Upper lobe of right lung (tissue), 1 donor: ENCODE measurements around the gene MOV10. TPM values are rescaled to one million over a fixed set of nuclear protein-coding genes. Genes with fewer than 3 reads are reported as not detected.

Experiments used
- ATAC-seq: fragments of 200-7000 bp; cut with Tn5 transposase; one replicate; pipeline ENCODE4 v1.9.1; 2020; ENCODE audit warnings: mild to moderate bottlenecking, moderate library complexity
- DNase-seq: peaks from one replicate; pipeline ENCODE4 v3.0.0-alpha.2; 2020
- H3K27ac ChIP-seq: fragments of 200-600 bp; one replicate; pipeline ENCODE4 v1.8.0; 2022
- H3K27me3 ChIP-seq: fragments of 200-600 bp; one replicate; pipeline ENCODE4 v1.8.0; 2022; ENCODE audit warnings: mild to moderate bottlenecking
- H3K36me3 ChIP-seq: fragments of 200-600 bp; one replicate; pipeline ENCODE4 v1.8.0; 2022
- H3K4me1 ChIP-seq: fragments of 200-600 bp; one replicate; pipeline ENCODE4 v1.8.0; 2022
- H3K4me3 ChIP-seq: fragments of 200-600 bp; one replicate; pipeline ENCODE4 v1.8.0; 2022; ENCODE audit warnings: mild to moderate bottlenecking
- H3K9me3 ChIP-seq: fragments of 200-600 bp; one replicate; pipeline ENCODE4 v1.8.0; 2022
- intact Hi-C: fragments of 100-400 bp; cut with DNase I; formaldehyde crosslinking; loops from one replicate; pipeline ENCODE4 v1.11.0; 2022
- long read RNA-seq: library from polyadenylated mRNA; unstranded; transcript quantifications from one replicate; pipeline ENCODE4 v2.0.0, GENCODE V29; 2021
- total RNA-seq: library from RNA; stranded (reverse); fragmentation: NEBNext Ultra II Directional; extraction: Animal tissue kit (Norgen Biotek cat#: 25700); gene quantifications from one replicate; pipeline ENCODE4 v1.2.1, GENCODE V29; 2021
- TF ChIP-seq, protein P1 (sequence below): fragments of 200-600 bp; IDR thresholded peaks from one replicate; pipeline ENCODE4 v1.8.0; 2022; ENCODE audit warnings: antibody characterized with exemption
- donor health status: DM: no; HTN: yes; CAD: no; lungs with severe emphysema.

Gene MOV10, protein sequence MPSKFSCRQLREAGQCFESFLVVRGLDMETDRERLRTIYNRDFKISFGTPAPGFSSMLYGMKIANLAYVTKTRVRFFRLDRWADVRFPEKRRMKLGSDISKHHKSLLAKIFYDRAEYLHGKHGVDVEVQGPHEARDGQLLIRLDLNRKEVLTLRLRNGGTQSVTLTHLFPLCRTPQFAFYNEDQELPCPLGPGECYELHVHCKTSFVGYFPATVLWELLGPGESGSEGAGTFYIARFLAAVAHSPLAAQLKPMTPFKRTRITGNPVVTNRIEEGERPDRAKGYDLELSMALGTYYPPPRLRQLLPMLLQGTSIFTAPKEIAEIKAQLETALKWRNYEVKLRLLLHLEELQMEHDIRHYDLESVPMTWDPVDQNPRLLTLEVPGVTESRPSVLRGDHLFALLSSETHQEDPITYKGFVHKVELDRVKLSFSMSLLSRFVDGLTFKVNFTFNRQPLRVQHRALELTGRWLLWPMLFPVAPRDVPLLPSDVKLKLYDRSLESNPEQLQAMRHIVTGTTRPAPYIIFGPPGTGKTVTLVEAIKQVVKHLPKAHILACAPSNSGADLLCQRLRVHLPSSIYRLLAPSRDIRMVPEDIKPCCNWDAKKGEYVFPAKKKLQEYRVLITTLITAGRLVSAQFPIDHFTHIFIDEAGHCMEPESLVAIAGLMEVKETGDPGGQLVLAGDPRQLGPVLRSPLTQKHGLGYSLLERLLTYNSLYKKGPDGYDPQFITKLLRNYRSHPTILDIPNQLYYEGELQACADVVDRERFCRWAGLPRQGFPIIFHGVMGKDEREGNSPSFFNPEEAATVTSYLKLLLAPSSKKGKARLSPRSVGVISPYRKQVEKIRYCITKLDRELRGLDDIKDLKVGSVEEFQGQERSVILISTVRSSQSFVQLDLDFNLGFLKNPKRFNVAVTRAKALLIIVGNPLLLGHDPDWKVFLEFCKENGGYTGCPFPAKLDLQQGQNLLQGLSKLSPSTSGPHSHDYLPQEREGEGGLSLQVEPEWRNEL
- 62.8 TPM for total RNA-seq
- long read RNA-seq, transcript MOV10-201 (20 exons, 3,383 nt) = minor isoform, 11 of 80 reads
- long read RNA-seq, transcript MOV10-203 (21 exons, 3,552 nt) = major isoform, 20 of 80 reads
- long read RNA-seq, partial matches to known transcripts = 22 of 80 reads
- long read RNA-seq, other reads (novel, unspliced or antisense) = 24 of 80 reads

DNA sequence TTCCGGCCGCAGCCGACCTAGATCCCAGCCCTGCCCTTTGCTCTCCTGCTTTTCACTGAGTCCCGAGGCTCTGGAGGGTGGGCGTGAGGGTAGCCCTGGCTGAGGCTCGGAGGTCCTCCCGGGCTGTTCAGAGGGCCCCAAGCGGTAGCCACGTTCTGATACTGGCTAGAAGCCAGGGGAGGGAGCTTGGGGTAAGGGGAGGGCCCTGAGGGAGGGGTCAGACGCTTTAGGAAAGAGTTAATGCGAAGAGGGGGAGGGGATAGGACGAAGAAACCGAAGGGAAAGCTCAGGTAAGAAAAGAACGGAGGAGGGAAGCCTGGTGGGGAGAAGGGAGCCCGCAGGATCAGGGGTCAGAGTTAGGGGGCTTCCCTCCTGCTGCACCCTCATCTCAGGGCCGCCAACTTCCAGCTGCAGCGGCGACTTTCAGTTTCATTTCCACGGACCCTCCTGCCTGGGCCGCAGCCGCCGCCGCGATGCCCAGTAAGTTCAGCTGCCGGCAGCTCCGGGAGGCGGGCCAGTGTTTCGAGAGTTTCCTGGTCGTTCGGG lies at the start of gene MOV10:
Gene MOV10 (plus strand): TSS at position 220 of the 546 bp plus-strand sequence. CDS start 254 bp downstream, at position 474.
- Histone ChIP-seq H3K9me3 (no peaks in the 10 kb centered on the region), H3K4me3 (peak within 1 kb of the TSS; percentile 94), H3K4me1 (peaks cover 19% of the 10 kb centered on the region), H3K27ac (peak within 1 kb of the TSS; percentile 92), H3K36me3 (peaks cover 24% of the 10 kb centered on the region), H3K27me3 (no peaks in the 10 kb centered on the region)
- TF ChIP-seq, protein P1, sequence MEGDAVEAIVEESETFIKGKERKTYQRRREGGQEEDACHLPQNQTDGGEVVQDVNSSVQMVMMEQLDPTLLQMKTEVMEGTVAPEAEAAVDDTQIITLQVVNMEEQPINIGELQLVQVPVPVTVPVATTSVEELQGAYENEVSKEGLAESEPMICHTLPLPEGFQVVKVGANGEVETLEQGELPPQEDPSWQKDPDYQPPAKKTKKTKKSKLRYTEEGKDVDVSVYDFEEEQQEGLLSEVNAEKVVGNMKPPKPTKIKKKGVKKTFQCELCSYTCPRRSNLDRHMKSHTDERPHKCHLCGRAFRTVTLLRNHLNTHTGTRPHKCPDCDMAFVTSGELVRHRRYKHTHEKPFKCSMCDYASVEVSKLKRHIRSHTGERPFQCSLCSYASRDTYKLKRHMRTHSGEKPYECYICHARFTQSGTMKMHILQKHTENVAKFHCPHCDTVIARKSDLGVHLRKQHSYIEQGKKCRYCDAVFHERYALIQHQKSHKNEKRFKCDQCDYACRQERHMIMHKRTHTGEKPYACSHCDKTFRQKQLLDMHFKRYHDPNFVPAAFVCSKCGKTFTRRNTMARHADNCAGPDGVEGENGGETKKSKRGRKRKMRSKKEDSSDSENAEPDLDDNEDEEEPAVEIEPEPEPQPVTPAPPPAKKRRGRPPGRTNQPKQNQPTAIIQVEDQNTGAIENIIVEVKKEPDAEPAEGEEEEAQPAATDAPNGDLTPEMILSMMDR = no peak
- peak; percentile 81 for ATAC-seq
- intact Hi-C loops = no loop called here
- DNase-seq = peak; percentile 91

DNA sequence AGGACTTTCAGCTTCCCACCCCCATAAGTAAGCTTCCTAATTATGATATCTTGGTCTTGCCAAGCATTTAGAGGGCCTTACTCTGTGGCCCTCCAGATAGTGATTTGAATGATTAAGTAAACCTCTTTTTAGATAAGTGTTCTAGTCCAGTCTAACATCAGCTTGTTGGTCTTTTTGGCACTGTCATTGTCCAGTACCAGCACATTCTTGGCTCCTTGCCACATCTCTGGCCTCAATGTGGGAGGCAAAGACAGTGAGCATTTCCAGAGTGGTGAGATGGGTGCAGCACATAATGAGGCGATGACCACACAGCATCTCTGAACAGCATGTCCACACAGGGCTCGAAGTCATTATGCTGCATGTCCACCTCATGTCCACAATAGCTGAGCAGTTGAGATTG lies 48.8 kb upstream of the MOV10 start:
- ATAC-seq (peak; percentile 53), DNase-seq (no peak)
- TF ChIP-seq, protein P1 = no peak
- H3K4me1 ChIP-seq = peaks cover 51% of the 10 kb centered on the region
- no peak overlapping the region for H3K27ac ChIP-seq
- no peaks in the 10 kb centered on the region for H3K9me3 ChIP-seq
- H3K36me3 ChIP-seq = peaks cover 3% of the 10 kb centered on the region
- intact Hi-C loops = loop anchor here (10.0 kb wide), 1 partner anchor 79 kb away; the partner anchor contains the start of gene RHOC
- no peaks in the 10 kb centered on the region for H3K27me3 ChIP-seq
- no peak overlapping the region for H3K4me3 ChIP-seq

DNA sequence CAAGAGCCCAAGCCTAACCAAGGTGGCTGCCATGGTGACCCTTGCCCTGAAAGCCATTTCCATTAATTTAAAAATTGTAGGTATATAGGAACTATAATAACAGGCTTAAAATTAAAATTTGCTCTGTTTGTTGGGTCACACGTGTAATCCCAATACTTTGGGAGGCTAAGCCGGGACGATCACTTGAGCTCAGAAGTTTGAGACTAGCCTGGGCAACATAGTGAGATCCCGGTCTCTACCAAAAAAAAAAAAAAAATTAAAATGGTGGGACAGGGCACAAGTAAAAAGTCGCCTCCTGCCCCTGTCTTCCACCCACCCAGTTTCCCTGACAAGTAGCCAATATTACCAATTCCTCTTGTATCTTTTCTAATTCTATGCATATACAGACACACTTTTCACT lies 48.3 kb upstream of the MOV10 start:
- ATAC-seq = no peak
- TF ChIP-seq, protein P1 = no peak
- DNase-seq = no peak
- intact Hi-C loops = loop anchor here (10.0 kb wide), 1 partner anchor 79 kb away; the partner anchor contains the start of gene RHOC
- H3K36me3 ChIP-seq = peaks cover 5% of the 10 kb centered on the region
- no peak overlapping the region for H3K27ac ChIP-seq
- no peak overlapping the region for H3K4me3 ChIP-seq
- H3K9me3 ChIP-seq = no peaks in the 10 kb centered on the region
- no peaks in the 10 kb centered on the region for H3K27me3 ChIP-seq
- H3K4me1 ChIP-seq = peaks cover 46% of the 10 kb centered on the region

DNA sequence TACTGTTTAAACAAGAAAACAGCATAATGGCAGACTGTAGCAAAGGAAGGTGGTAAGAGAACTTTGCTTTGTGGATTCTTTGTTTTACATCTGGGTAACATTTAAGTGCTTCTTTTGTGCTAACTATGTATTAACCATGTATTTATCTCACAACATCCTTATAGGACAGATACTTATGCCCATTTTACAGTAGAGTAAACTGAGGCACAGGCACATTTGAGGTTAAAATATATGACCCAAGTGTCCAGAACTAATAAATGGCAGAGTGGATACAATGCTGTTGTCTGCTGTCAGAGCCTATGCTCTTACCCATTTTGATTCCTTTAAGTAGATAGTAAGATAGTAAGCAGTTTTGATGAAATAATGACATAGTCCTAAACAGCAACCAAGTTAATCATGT lies 47.6 kb upstream of the MOV10 start:
- TF ChIP-seq, protein P1 = no peak
- intact Hi-C loops = loop anchor here (10.0 kb wide), 1 partner anchor 78 kb away; the partner anchor contains the start of gene RHOC
- Histone ChIP-seq H3K4me1 (peaks cover 40% of the 10 kb centered on the region), H3K27ac (no peak overlapping the region), H3K27me3 (no peaks in the 10 kb centered on the region), H3K4me3 (no peak overlapping the region), H3K36me3 (peaks cover 5% of the 10 kb centered on the region), H3K9me3 (no peaks in the 10 kb centered on the region)
- ATAC-seq (no peak), DNase-seq (no peak)

DNA sequence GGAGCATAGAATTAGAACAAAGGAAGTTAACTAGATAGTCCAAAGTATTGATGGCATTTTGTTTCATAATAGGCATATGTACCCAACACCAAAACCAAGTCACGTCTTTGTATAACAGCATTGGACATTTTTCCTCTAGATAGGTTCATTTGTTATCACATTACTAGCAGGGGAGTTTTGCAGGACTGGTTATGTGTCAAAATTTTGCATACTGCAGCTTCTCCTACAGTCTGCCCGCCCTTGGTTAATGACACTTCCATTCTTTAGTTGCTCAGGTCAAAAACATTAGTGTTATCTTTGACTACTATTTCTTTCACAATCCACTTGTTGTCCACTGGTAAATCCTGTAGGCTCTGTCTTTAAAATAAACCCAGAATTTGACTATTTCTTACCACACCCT lies 45.9 kb upstream of the MOV10 start:
- H3K4me3 ChIP-seq = no peak overlapping the region
- H3K36me3 ChIP-seq = peaks cover 5% of the 10 kb centered on the region
- TF ChIP-seq, protein P1 = no peak
- no peaks in the 10 kb centered on the region for H3K9me3 ChIP-seq
- intact Hi-C loops = loop anchor here (10.0 kb wide), 1 partner anchor 76 kb away; the partner anchor contains the start of gene RHOC
- H3K27ac ChIP-seq = no peak overlapping the region
- ATAC-seq = no peak
- no peak for DNase-seq
- H3K4me1 ChIP-seq = peaks cover 35% of the 10 kb centered on the region
- no peaks in the 10 kb centered on the region for H3K27me3 ChIP-seq
